Nephron progenitor cell (in vitro differentiated cells): Measurements from ENCODE around the gene SLC17A3.

Experiments used
- DNase-seq: peaks from one replicate; pipeline ENCODE4 v3.0.0; 2021
- H3K27ac Mint-ChIP-seq: 2 replicates; pipeline ENCODE4 v1.8.0; 2021; ENCODE audit warnings: mild to moderate bottlenecking, moderate library complexity, mixed read lengths
- H3K27me3 Mint-ChIP-seq: 2 replicates; pipeline ENCODE4 v1.8.0; 2021; ENCODE audit warnings: mild to moderate bottlenecking, low read depth, mixed read lengths; ENCODE audit not compliant: poor library complexity
- H3K36me3 Mint-ChIP-seq: 2 replicates; pipeline ENCODE4 v1.8.0; 2021; ENCODE audit warnings: low read depth, mixed read lengths
- H3K4me1 Mint-ChIP-seq: 2 replicates; pipeline ENCODE4 v1.8.0; 2021; ENCODE audit warnings: mixed read lengths
- H3K4me3 Mint-ChIP-seq: 2 replicates; pipeline ENCODE4 v1.8.0; 2021; ENCODE audit warnings: mild to moderate bottlenecking, moderate library complexity, mixed read lengths
- H3K9me3 Mint-ChIP-seq: 2 replicates; pipeline ENCODE4 v1.8.0; 2021; ENCODE audit warnings: mild to moderate bottlenecking, moderate library complexity, mixed read lengths
- TF ChIP-seq, protein P1 (sequence below): fragments of 200-600 bp; sonication (generic); IDR thresholded peaks from 2 replicates; pipeline ENCODE4 v1.5.0; 2021; ENCODE audit warnings: antibody characterized with exemption

SLC17A3 gene

DNA sequence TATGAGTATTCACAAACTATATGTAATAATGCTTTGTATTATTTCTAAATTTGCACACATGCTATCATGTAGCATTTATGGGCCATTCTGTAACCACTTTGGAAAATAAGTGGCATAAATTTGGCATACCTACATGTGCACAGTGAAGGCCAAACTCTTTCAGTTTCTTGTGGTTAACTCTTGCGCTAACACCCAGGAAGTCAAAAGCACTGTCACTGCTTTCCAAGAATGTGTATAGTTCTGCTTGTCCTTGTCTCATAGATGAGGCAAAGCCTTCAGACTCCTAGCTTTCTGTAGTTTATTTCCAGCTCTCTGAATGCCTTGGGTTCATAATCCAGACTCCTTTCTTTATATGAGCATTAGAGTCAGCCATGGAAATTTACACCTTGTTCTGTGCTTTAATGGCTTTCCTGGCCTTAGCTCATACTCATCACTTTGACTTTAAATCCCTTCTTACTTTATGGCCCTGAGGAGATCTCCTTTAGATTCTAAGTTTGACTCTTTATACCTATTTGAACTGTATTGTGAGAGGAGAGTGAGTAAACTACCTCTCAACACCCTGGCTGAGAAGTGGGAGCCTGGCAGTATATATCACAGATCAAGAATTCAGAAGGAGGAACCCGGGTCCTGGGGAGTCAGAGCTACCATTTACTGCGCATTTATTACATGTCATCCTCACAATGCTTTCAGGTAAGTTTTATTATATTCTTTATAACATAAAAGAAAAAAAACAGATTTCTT is 949 bp upstream of the SLC17A3 start:
- DNase-seq, result no peak
- H3K4me1 Mint-ChIP-seq, result no peaks in the 10 kb centered on the region
- no peak overlapping the region for H3K27ac Mint-ChIP-seq
- H3K27me3 Mint-ChIP-seq, result peaks cover 14% of the 10 kb centered on the region
- TF ChIP-seq, protein P1, sequence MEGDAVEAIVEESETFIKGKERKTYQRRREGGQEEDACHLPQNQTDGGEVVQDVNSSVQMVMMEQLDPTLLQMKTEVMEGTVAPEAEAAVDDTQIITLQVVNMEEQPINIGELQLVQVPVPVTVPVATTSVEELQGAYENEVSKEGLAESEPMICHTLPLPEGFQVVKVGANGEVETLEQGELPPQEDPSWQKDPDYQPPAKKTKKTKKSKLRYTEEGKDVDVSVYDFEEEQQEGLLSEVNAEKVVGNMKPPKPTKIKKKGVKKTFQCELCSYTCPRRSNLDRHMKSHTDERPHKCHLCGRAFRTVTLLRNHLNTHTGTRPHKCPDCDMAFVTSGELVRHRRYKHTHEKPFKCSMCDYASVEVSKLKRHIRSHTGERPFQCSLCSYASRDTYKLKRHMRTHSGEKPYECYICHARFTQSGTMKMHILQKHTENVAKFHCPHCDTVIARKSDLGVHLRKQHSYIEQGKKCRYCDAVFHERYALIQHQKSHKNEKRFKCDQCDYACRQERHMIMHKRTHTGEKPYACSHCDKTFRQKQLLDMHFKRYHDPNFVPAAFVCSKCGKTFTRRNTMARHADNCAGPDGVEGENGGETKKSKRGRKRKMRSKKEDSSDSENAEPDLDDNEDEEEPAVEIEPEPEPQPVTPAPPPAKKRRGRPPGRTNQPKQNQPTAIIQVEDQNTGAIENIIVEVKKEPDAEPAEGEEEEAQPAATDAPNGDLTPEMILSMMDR, result no peak
- no peaks in the 10 kb centered on the region for H3K9me3 Mint-ChIP-seq
- H3K4me3 Mint-ChIP-seq, result no peak overlapping the region
- H3K36me3 Mint-ChIP-seq, result no peaks in the 10 kb centered on the region

DNA sequence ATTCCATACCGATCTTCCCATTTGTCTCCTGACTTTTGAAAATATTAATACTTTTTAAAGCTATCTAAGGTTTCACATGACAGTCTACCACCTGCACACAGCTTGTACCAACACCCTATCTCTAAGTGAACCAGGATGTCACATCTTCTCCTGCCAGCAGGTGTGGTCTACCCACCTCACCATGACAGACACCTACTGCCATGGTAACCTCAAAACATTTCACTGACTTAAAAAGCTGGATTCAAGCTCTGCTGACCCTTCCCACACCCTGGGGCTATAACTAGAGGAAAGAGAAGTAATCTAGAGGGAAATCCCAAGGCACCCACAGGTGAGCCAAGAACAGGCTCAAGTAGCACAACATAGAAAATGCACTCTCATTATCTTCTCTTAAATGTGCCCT is 1.2 kb downstream of the SLC17A3 start:
- TF ChIP-seq, protein P1, result no peak
- no peaks in the 10 kb centered on the region for H3K36me3 Mint-ChIP-seq

DNA sequence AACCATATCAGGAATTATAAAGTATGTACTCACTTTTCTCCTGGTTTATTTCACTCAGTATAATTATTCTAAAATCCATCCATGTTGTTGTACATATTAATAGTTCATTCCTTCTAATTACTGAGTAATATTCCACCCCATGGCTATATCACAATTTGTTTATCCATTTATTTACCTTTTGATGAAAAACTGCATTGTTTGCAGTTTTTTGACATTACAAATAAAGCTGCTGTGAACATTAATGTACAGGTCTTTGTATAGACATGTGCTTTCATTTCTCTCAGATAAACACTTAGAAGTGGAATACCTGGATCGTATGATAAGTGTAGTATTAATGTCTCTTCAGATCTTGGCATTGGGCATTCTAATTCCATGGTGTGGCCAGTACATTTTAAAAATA is 4.2 kb downstream of the SLC17A3 start:
- TF ChIP-seq, protein P1, result no peak
- Mint-ChIP-seq H3K36me3 (no peaks in the 10 kb centered on the region), H3K9me3 (no peaks in the 10 kb centered on the region), H3K27ac (no peak overlapping the region), H3K27me3 (peaks cover 9% of the 10 kb centered on the region), H3K4me1 (no peaks in the 10 kb centered on the region), H3K4me3 (no peak overlapping the region)
- no peak for DNase-seq

More for the DNA sequence above, 1.2 kb downstream of the SLC17A3 start:
- no peak for DNase-seq
- H3K4me3 Mint-ChIP-seq, result no peak overlapping the region
- no peak overlapping the region for H3K27ac Mint-ChIP-seq
- no peaks in the 10 kb centered on the region for H3K9me3 Mint-ChIP-seq
- peaks cover 9% of the 10 kb centered on the region for H3K27me3 Mint-ChIP-seq
- no peaks in the 10 kb centered on the region for H3K4me1 Mint-ChIP-seq

DNA sequence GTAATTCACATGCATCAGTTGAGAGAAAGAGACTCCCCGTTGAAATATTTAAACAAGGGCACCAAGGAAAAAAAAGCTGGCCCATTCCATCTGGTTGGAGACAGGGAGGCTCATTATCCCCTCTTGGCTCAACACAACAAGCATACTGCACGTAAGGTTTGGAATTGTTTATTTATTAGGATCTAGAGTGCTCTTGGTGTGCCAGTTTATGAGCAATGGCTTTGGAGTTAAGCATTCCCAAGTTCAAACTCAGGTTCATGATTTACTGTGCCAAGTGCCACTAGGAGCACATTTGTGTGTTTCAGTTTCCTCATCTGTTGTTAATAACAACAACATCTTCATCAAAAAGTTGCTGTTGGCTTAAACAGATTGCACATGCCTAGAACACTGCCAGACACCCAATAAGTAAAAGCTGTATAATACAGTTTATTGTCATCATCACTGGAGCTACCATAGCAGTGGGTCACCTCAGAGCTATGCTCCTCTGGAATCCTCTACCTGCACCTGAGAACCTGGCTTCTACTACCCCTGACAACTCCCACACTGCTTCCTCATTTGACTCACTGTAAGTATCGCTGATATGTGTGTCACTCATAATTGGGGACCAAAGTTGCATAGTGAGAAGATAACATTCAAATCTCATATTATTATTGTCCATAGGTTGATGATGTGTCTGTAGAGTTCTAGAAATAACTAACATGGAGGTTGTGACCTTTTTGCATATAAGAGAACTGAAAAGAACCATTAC is 5.4 kb downstream of the SLC17A3 start:
- no peak overlapping the region for H3K27ac Mint-ChIP-seq
- DNase-seq, result no peak
- no peaks in the 10 kb centered on the region for H3K9me3 Mint-ChIP-seq
- no peaks in the 10 kb centered on the region for H3K36me3 Mint-ChIP-seq
- TF ChIP-seq, protein P1, result no peak
- H3K4me3 Mint-ChIP-seq, result no peak overlapping the region
- H3K27me3 Mint-ChIP-seq, result peaks cover 9% of the 10 kb centered on the region
- H3K4me1 Mint-ChIP-seq, result no peaks in the 10 kb centered on the region

DNA sequence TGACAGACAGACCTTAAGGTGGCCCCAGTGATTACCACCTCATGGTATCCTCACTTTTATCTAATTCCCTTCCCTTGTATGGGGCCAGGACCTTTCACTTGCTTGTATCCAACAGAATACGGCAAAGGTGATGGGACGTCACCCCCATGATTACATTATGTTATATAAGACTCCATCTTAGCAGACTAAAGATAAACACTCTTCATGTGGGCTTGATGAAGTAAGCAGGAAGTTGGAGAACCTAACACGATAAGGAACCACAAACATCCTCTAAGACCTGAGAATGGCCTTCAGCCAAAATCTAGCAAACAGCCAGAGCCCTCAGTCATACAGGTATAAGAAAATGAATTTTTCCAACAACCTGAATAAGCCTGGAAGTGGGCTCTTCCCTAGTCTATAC is 8.0 kb downstream of the SLC17A3 start:
- Mint-ChIP-seq H3K9me3 (no peaks in the 10 kb centered on the region), H3K36me3 (no peaks in the 10 kb centered on the region), H3K4me1 (no peaks in the 10 kb centered on the region), H3K4me3 (no peak overlapping the region), H3K27ac (no peak overlapping the region), H3K27me3 (no peaks in the 10 kb centered on the region)
- no peak for DNase-seq
- TF ChIP-seq, protein P1, result no peak
